Skeletal muscle satellite cell (primary cell): ENCODE measurements around the gene CTBS. TPM values are rescaled to one million over a fixed set of nuclear protein-coding genes. Genes with fewer than 3 reads are reported as not detected.

ENCODE experiments used
- H3K27me3 ChIP-seq: 2 replicates; pipeline ENCODE4 v1.7.0; 2013; ENCODE audit warnings: low read length; ENCODE audit not compliant: control insufficient read depth, insufficient read depth
- H3K36me3 ChIP-seq: 2 replicates; pipeline ENCODE4 v1.7.0; 2013; ENCODE audit warnings: mild to moderate bottlenecking, control low read depth, low read length; ENCODE audit not compliant: insufficient read depth
- H3K4me1 ChIP-seq: 2 replicates; pipeline ENCODE4 v1.7.0; 2013; ENCODE audit warnings: low read length; ENCODE audit not compliant: control insufficient read depth, insufficient read depth
- H3K4me2 ChIP-seq: 2 replicates; pipeline ENCODE4 v1.7.0; 2013; ENCODE audit warnings: mild to moderate bottlenecking, low read length
- H3K4me3 ChIP-seq: 2 replicates; pipeline ENCODE4 v1.7.0; 2013; ENCODE audit warnings: low read length
- H3K9ac ChIP-seq: 2 replicates; pipeline ENCODE4 v1.7.0; 2013; ENCODE audit warnings: mild to moderate bottlenecking, low read depth, low read length, moderate library complexity
- H3K9me3 ChIP-seq: replicated peaks from 2 replicates; pipeline ENCODE4 v1.7.0; 2013; ENCODE audit warnings: mild to moderate bottlenecking, control low read depth, low read length
- total RNA-seq: library from RNA; depleted of rRNA; stranded (reverse); fragments of >200 nt; gene quantifications from 2 replicates; pipeline ENCODE4 v1.2.3, GENCODE V29; 2012; rRNA removed

CTBS gene
- 7.6 and 8.5 TPM in 2 replicates for total RNA-seq

- H3K4me2 ChIP-seq, result peak within 1 kb of the TSS; percentile 96
Observed at GRCh38 chr1:84573967-84574842, at the start of gene CTBS. Gene CTBS, minus strand, starts transcription at chr1:84574440. Its CDS starts 25 bp downstream, at chr1:84574415.

DNA sequence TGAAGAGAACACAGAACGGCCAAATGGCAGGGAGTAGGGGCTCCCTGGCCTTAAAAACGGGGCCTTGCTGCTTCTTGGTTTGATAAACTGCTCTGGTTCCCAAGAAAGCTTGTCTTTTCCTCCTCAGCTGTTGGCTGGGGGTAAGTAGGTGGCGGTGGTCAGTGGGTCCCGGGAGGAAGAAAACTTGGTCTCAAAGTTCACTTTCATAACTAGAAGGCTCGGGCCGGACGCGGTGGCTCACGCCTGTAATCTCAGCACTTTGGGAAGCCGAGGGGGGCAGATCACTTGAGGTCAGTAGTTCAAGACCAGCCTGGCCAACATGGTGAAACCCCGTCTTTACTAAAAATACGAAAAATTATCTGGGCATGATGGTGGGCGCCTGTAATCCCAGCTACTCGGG is 47.3 kb upstream of the CTBS start:
- no peak overlapping the region for H3K4me2 ChIP-seq
- H3K36me3 ChIP-seq, result no peaks in the 10 kb centered on the region
- no peaks in the 10 kb centered on the region for H3K27me3 ChIP-seq
- H3K4me1 ChIP-seq, result peaks cover 22% of the 10 kb centered on the region
- no peak overlapping the region for H3K4me3 ChIP-seq
- H3K9ac ChIP-seq, result no peak overlapping the region
- H3K9me3 ChIP-seq, result no peaks in the 10 kb centered on the region

More at GRCh38 chr1:84573967-84574842, at the start of gene CTBS:
- peak within 1 kb of the TSS; percentile 99 for H3K9ac ChIP-seq
- H3K9me3 ChIP-seq, result no peaks in the 10 kb centered on the region
- H3K4me3 ChIP-seq, result peak within 1 kb of the TSS; percentile 87
- peaks cover 3% of the 10 kb centered on the region for H3K36me3 ChIP-seq
- H3K27me3 ChIP-seq, result no peaks in the 10 kb centered on the region
- peaks cover 32% of the 10 kb centered on the region for H3K4me1 ChIP-seq

GRCh38 chr1:84620720-84621313 is 46.6 kb upstream of the CTBS start:
- Histone ChIP-seq H3K4me2 (peak overlapping the region; percentile 97), H3K9me3 (no peaks in the 10 kb centered on the region), H3K9ac (peak overlapping the region; percentile 86), H3K36me3 (no peaks in the 10 kb centered on the region), H3K27me3 (no peaks in the 10 kb centered on the region), H3K4me3 (peak overlapping the region; percentile 95), H3K4me1 (peaks cover 22% of the 10 kb centered on the region)

- peak overlapping the region; percentile 50 for H3K4me3 ChIP-seq
- H3K27me3 ChIP-seq, result no peaks in the 10 kb centered on the region
- peaks cover 22% of the 10 kb centered on the region for H3K4me1 ChIP-seq
- peak overlapping the region; percentile 65 for H3K9ac ChIP-seq
- H3K9me3 ChIP-seq, result peaks cover 1% of the 10 kb centered on the region
- H3K4me2 ChIP-seq, result peak overlapping the region; percentile 75
- no peaks in the 10 kb centered on the region for H3K36me3 ChIP-seq
Observed at GRCh38 chr1:84619383-84620102, 45.3 kb upstream of the CTBS start.

- Histone ChIP-seq H3K4me2 (no peak overlapping the region), H3K9me3 (peaks cover 7% of the 10 kb centered on the region), H3K36me3 (no peaks in the 10 kb centered on the region), H3K27me3 (no peaks in the 10 kb centered on the region), H3K9ac (no peak overlapping the region), H3K4me3 (no peak overlapping the region), H3K4me1 (peaks cover 22% of the 10 kb centered on the region)
Observed at GRCh38 chr1:84617349-84617748, 43.1 kb upstream of the CTBS start.

- no peaks in the 10 kb centered on the region for H3K27me3 ChIP-seq
- peaks cover 7% of the 10 kb centered on the region for H3K9me3 ChIP-seq
- H3K36me3 ChIP-seq, result no peaks in the 10 kb centered on the region
Observed at GRCh38 chr1:84615790-84616189, 41.5 kb upstream of the CTBS start.

GRCh38 chr1:84613887-84614286 is 39.6 kb upstream of the CTBS start:
- Histone ChIP-seq H3K4me2 (no peak overlapping the region), H3K27me3 (no peaks in the 10 kb centered on the region), H3K9me3 (peaks cover 7% of the 10 kb centered on the region), H3K9ac (no peak overlapping the region), H3K36me3 (no peaks in the 10 kb centered on the region), H3K4me3 (no peak overlapping the region), H3K4me1 (peaks cover 4% of the 10 kb centered on the region)

More at GRCh38 chr1:84615790-84616189, 41.5 kb upstream of the CTBS start:
- Histone ChIP-seq H3K4me1 (peaks cover 19% of the 10 kb centered on the region), H3K9ac (no peak overlapping the region), H3K4me2 (no peak overlapping the region), H3K4me3 (no peak overlapping the region)

DNA sequence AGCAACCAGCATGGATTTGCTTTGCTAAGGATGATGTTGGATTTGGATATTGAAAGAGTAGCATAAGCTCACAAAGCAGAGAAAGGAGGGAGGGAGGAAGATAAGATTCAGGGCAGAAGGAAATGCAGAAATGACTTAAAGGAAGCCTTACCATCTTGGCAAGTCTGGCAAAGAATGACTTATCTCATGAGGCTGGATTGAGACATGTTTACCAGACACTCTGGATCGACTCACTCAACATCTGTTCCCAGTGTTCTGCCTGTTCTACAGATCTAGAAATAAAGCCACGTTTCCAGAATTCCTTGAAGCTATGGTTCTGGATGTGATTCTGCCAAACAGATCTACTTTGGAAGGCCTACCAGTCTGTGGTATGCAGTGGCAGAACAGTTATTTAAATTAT is 38.8 kb upstream of the CTBS start:
- Histone ChIP-seq H3K4me1 (no peaks in the 10 kb centered on the region), H3K4me3 (no peak overlapping the region), H3K27me3 (no peaks in the 10 kb centered on the region), H3K9me3 (peaks cover 7% of the 10 kb centered on the region), H3K36me3 (no peaks in the 10 kb centered on the region), H3K9ac (no peak overlapping the region), H3K4me2 (no peak overlapping the region)

DNA sequence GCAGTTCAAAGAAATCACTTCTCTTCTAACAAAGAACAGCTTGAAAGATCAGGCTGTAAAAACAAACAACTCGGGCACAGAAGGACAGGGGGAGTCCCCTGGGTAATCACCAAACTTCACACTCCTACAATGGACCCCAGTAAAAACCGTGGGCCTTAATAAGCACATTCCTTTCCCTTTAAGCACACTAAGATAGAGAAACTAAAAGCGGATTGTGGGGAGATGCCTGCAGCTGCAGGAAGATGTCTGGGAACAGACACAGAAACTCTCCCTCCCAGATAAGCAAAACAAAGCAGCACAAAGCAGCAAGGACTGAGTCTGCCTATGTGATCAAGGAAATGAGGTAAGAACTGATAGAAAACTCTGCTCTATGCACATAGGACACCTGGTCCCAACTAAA is 37.6 kb upstream of the CTBS start:
- Histone ChIP-seq H3K9me3 (peaks cover 7% of the 10 kb centered on the region), H3K36me3 (no peaks in the 10 kb centered on the region), H3K9ac (no peak overlapping the region), H3K4me2 (no peak overlapping the region), H3K4me3 (no peak overlapping the region), H3K4me1 (no peaks in the 10 kb centered on the region), H3K27me3 (no peaks in the 10 kb centered on the region)

- Histone ChIP-seq H3K9me3 (peaks cover 9% of the 10 kb centered on the region), H3K9ac (no peak overlapping the region), H3K36me3 (no peaks in the 10 kb centered on the region), H3K4me1 (no peaks in the 10 kb centered on the region), H3K4me2 (no peak overlapping the region), H3K27me3 (no peaks in the 10 kb centered on the region), H3K4me3 (no peak overlapping the region)
Observed at GRCh38 chr1:84611091-84611490, 36.9 kb upstream of the CTBS start.

GRCh38 chr1:84606977-84607376 is 32.7 kb upstream of the CTBS start:
- no peak overlapping the region for H3K9ac ChIP-seq
- peaks cover 22% of the 10 kb centered on the region for H3K4me1 ChIP-seq
- H3K27me3 ChIP-seq, result no peaks in the 10 kb centered on the region
- no peak overlapping the region for H3K4me2 ChIP-seq
- no peaks in the 10 kb centered on the region for H3K36me3 ChIP-seq
- peaks cover 3% of the 10 kb centered on the region for H3K9me3 ChIP-seq
- H3K4me3 ChIP-seq, result no peak overlapping the region
